ENCODE measurements around the gene PDCD2L.
"Not testable (repeated sequence)": the region's sequence is repeated elsewhere in the genome, so short reads cannot be mapped to it uniquely, and the experiment has no call there.

Gene PDCD2L

GRCh38 chr19:34458677-34459076 lies 54.5 kb downstream of the PDCD2L start:
- Mint-ChIP-seq H3K36me3 (ENCODE audit: low read depth) (peaks cover 67% of the 10 kb centered on the region), H3K27ac (no peak overlapping the region), H3K4me1 (no peaks in the 10 kb centered on the region), H3K9me3 (no peaks in the 10 kb centered on the region), H3K27me3 (no peaks in the 10 kb centered on the region), H3K4me3 (no peak overlapping the region)
- DNase-seq (no peak), ATAC-seq (no peak)

GRCh38 chr19:34459614-34460013 lies 55.4 kb downstream of the PDCD2L start:
- Mint-ChIP-seq H3K27me3 (no peaks in the 10 kb centered on the region), H3K4me1 (no peaks in the 10 kb centered on the region), H3K4me3 (no peak overlapping the region), H3K27ac (no peak overlapping the region), H3K36me3 (ENCODE audit: low read depth) (peaks cover 62% of the 10 kb centered on the region), H3K9me3 (no peaks in the 10 kb centered on the region)
- ATAC-seq: no peak
- no peak for DNase-seq

- peaks cover 72% of the 10 kb centered on the region for H3K36me3 Mint-ChIP-seq (ENCODE audit: low read depth)
- ATAC-seq: no peak
These were observed 57.3 kb downstream of the PDCD2L start for GRCh38 chr19:34461375-34462100.

DNA sequence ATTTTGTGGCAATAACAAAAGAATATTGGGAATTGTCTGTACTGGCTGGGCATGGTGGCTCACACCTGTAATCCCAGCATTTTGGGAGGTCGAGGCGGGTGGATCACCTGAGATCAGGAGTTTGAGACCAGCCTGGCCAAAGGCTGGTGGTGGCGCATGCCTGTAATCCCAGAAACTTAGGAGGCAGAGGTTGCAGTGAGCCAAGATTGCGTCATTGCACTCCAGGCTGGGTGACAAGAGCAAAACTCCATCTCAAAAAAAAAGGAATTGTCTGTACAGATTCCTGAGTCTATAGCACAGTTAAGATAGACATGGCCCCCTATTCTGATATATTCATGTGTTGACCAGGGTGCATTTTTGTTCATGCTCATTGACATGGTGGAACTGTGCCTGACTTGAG lies 60.6 kb downstream of the PDCD2L start:
- not testable (repeated sequence) for ATAC-seq, H3K9me3 Mint-ChIP-seq, H3K4me3 Mint-ChIP-seq, H3K27me3 Mint-ChIP-seq, H3K4me1 Mint-ChIP-seq, DNase-seq, H3K27ac Mint-ChIP-seq
- H3K36me3 Mint-ChIP-seq (ENCODE audit: low read depth): peaks cover 67% of the 10 kb centered on the region

More at GRCh38 chr19:34461375-34462100, 57.3 kb downstream of the PDCD2L start:
- Mint-ChIP-seq H3K27me3 (no peaks in the 10 kb centered on the region), H3K9me3 (no peaks in the 10 kb centered on the region), H3K4me1 (no peaks in the 10 kb centered on the region), H3K27ac (no peak overlapping the region), H3K4me3 (no peak overlapping the region)
- no peak for DNase-seq

- Mint-ChIP-seq H3K4me1 (peaks cover 3% of the 10 kb centered on the region), H3K4me3 (no peak overlapping the region), H3K27me3 (no peaks in the 10 kb centered on the region), H3K27ac (no peak overlapping the region), H3K9me3 (no peaks in the 10 kb centered on the region), H3K36me3 (ENCODE audit: low read depth) (peaks cover 61% of the 10 kb centered on the region)
- DNase-seq: no peak
- no peak for ATAC-seq
These were observed 64.2 kb downstream of the PDCD2L start for GRCh38 chr19:34468409-34468808.

DNA sequence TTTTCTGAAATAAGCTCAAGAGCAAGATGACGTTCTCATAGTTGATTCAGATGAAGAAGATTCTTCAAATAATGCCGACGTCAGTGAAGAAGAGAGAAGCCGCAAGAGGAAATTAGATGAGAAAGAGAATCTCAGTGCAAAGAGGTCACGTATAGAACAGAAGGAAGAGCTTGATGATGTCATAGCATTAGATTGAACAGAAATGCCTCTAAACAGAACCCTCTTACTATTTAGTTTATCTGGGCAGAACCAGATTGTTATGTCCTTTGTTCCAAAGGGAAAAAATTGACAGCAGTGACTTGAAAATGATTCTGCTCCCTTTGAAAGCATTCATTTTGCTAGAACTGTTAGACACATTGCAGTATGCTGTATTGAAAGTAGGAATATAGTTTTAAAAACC lies 64.8 kb downstream of the PDCD2L start:
- not testable (repeated sequence) for H3K27me3 Mint-ChIP-seq, H3K4me1 Mint-ChIP-seq, H3K27ac Mint-ChIP-seq, DNase-seq, H3K4me3 Mint-ChIP-seq, ATAC-seq, H3K9me3 Mint-ChIP-seq
- H3K36me3 Mint-ChIP-seq (ENCODE audit: low read depth): peaks cover 56% of the 10 kb centered on the region

GRCh38 chr19:34471906-34472700 lies 67.9 kb downstream of the PDCD2L start:
- H3K27ac Mint-ChIP-seq: no peak overlapping the region
- H3K36me3 Mint-ChIP-seq (ENCODE audit: low read depth): peaks cover 43% of the 10 kb centered on the region
- peaks cover 19% of the 10 kb centered on the region for H3K4me1 Mint-ChIP-seq
- H3K4me3 Mint-ChIP-seq: no peak overlapping the region
- DNase-seq: no peak
- H3K27me3 Mint-ChIP-seq: no peaks in the 10 kb centered on the region
- ATAC-seq: no peak
- no peaks in the 10 kb centered on the region for H3K9me3 Mint-ChIP-seq

GRCh38 chr19:34474233-34474989 lies 70.2 kb downstream of the PDCD2L start:
- ATAC-seq (no peak), DNase-seq (no peak)
- Mint-ChIP-seq H3K27ac (peak overlapping the region; percentile 72), H3K4me1 (peaks cover 19% of the 10 kb centered on the region), H3K4me3 (no peak overlapping the region), H3K9me3 (no peaks in the 10 kb centered on the region), H3K36me3 (ENCODE audit: low read depth) (peaks cover 33% of the 10 kb centered on the region), H3K27me3 (no peaks in the 10 kb centered on the region)

- Mint-ChIP-seq H3K9me3 (no peaks in the 10 kb centered on the region), H3K27me3 (peaks cover 5% of the 10 kb centered on the region), H3K4me1 (peaks cover 19% of the 10 kb centered on the region), H3K4me3 (no peak overlapping the region), H3K27ac (peak overlapping the region; percentile 72), H3K36me3 (ENCODE audit: low read depth) (peaks cover 27% of the 10 kb centered on the region)
- ATAC-seq: peak; percentile 81
- DNase-seq: peak; percentile 15
These were observed 71.1 kb downstream of the PDCD2L start for GRCh38 chr19:34475026-34475974.

Measured in activated naive CD8-positive, alpha-beta T cell treated with anti-CD3 and anti-CD28 coated beads, Interleukin-2, amount 50 U/mL, for 24 hours (primary cell).